GM12891 (cell line): ENCODE results near the gene ALKBH3.
A peak's percentile ranks its signal among the peaks of the same experiment; 100 is the strongest.

Experiments used
- DNase-seq: peaks from one replicate; pipeline ENCODE4 v3.0.0; 2011; ENCODE audit warnings: low spot score; ENCODE audit not compliant: insufficient read length
- FAIRE-seq: peaks from 2 replicates; lab custom pipeline; 2011; peaks lifted over from hg19 to GRCh38; lab: Jason Lieb, UNC
- PAX5 ChIP-seq: IDR thresholded peaks from 2 replicates; pipeline ENCODE4 v1.6.1; 2011; ENCODE audit warnings: low read length, moderate library complexity, mild to moderate bottlenecking; ENCODE audit not compliant: insufficient read depth, severe bottlenecking
- POLR2A ChIP-seq: IDR thresholded peaks from 2 replicates; pipeline ENCODE4 v1.6.1; 2011; ENCODE audit warnings: low read depth, low read length, control low read depth
- POLR2AphosphoS5 ChIP-seq: IDR thresholded peaks from 2 replicates; pipeline ENCODE4 v1.6.1; 2011; ENCODE audit warnings: low read depth, low read length, control low read depth
- POU2F2 ChIP-seq: IDR thresholded peaks from 2 replicates; pipeline ENCODE4 v1.6.1; 2011; ENCODE audit warnings: low read depth, mild to moderate bottlenecking, control low read depth, low read length, moderate library complexity
- SPI1 ChIP-seq: IDR thresholded peaks from 2 replicates; pipeline ENCODE4 v1.6.1; 2011; ENCODE audit warnings: low read depth, low read length, control low read depth
- TAF1 ChIP-seq: IDR thresholded peaks from 2 replicates; pipeline ENCODE4 v1.6.1; 2011; ENCODE audit warnings: low read depth, low read length, control low read depth

ALKBH3 gene

GRCh38 chr11:43944761-43945311, 64.2 kb downstream of the ALKBH3 start:
- TF ChIP-seq POU2F2 (no peak), SPI1 (no peak), TAF1 (no peak), POLR2AphosphoS5 (no peak), POLR2A (no peak), PAX5 (no peak)
- peak; percentile 56 for DNase-seq
- FAIRE-seq: no peak

- TF ChIP-seq PAX5: no peak
- TF ChIP-seq POU2F2: no peak
- no peak for TF ChIP-seq POLR2A
- TF ChIP-seq POLR2AphosphoS5: no peak
- no peak for TF ChIP-seq TAF1
- no peak for TF ChIP-seq SPI1
- DNase-seq (no peak), FAIRE-seq (no peak)
Measured at GRCh38 chr11:43947003-43947500, 66.4 kb downstream of the ALKBH3 start.

GRCh38 chr11:43947815-43948214, 67.2 kb downstream of the ALKBH3 start:
- no peak for FAIRE-seq
- no peak for DNase-seq
- no peak for TF ChIP-seq POLR2AphosphoS5
- TF ChIP-seq POLR2A: no peak
- no peak for TF ChIP-seq SPI1
- no peak for TF ChIP-seq POU2F2
- no peak for TF ChIP-seq PAX5
- no peak for TF ChIP-seq TAF1

GRCh38 chr11:43948341-43949225, 68.0 kb downstream of the ALKBH3 start:
- DNase-seq: no peak
- TF ChIP-seq POLR2AphosphoS5 (no peak), SPI1 (no peak), TAF1 (no peak)
- no peak for FAIRE-seq

GRCh38 chr11:43950311-43950855, 69.8 kb downstream of the ALKBH3 start:
- DNase-seq (no peak), FAIRE-seq (no peak)
- TF ChIP-seq POLR2AphosphoS5 (no peak), SPI1 (no peak), TAF1 (no peak), POU2F2 (no peak), PAX5 (no peak), POLR2A (no peak)

GRCh38 chr11:43951231-43951630, 70.6 kb downstream of the ALKBH3 start:
- TF ChIP-seq PAX5: no peak
- DNase-seq: no peak
- FAIRE-seq: no peak

- DNase-seq (no peak), FAIRE-seq (no peak)
- TF ChIP-seq POLR2A (no peak), TAF1 (no peak), POU2F2 (no peak), SPI1 (no peak), PAX5 (no peak), POLR2AphosphoS5 (no peak)
Measured at GRCh38 chr11:43952020-43952400, 71.4 kb downstream of the ALKBH3 start.

- DNase-seq (no peak), FAIRE-seq (no peak)
- no peak for TF ChIP-seq PAX5
- TF ChIP-seq POLR2AphosphoS5: no peak
- no peak for TF ChIP-seq POU2F2
- TF ChIP-seq TAF1: no peak
- TF ChIP-seq SPI1: no peak
- TF ChIP-seq POLR2A: no peak
Measured at GRCh38 chr11:43952401-43953342, 72.0 kb downstream of the ALKBH3 start.

- TF ChIP-seq POU2F2 (no peak), POLR2AphosphoS5 (no peak), TAF1 (no peak), PAX5 (no peak), SPI1 (no peak), POLR2A (no peak)
- FAIRE-seq (no peak), DNase-seq (no peak)
Measured at GRCh38 chr11:43953521-43953920, 72.9 kb downstream of the ALKBH3 start.
